H1 (cell line): Measurements from ENCODE around the gene TMEM127. TPM values are rescaled to one million over a fixed set of nuclear protein-coding genes. Genes with fewer than 3 reads are reported as not detected.

Source experiments
- EGR1 ChIP-seq: IDR thresholded peaks from 2 replicates; pipeline ENCODE4 v1.6.1; 2011; ENCODE audit warnings: low read depth, low read length, borderline replicate concordance
- EP300 ChIP-seq, 2 experiments: IDR thresholded peaks; 1 replicate in 1 of 2; 2 replicates in 1 of 2; pipeline ENCODE4 v1.6.1; 2011 to 2012; ENCODE audit warnings: low read depth in 2 of 2, low read length in 2 of 2, mild to moderate bottlenecking in 2 of 2, borderline replicate concordance in 1 of 2, inconsistent platforms in 1 of 2, moderate library complexity in 1 of 2
- FOSL1 ChIP-seq: IDR thresholded peaks from 2 replicates; pipeline ENCODE4 v1.6.1; 2011; ENCODE audit warnings: mild to moderate bottlenecking, low read depth, low read length, moderate library complexity; ENCODE audit not compliant: insufficient read depth
- GABPA ChIP-seq: IDR thresholded peaks from 2 replicates; pipeline ENCODE4 v1.6.1; 2011; ENCODE audit warnings: mild to moderate bottlenecking, low read length, moderate library complexity, borderline replicate concordance; ENCODE audit not compliant: insufficient read depth
- GTF2F1 ChIP-seq: IDR thresholded peaks from 2 replicates; pipeline ENCODE4 v1.6.1; 2012; ENCODE audit warnings: low read depth, low read length, improper control_type of control experiment, borderline replicate concordance
- HDAC2 ChIP-seq, 2 experiments: fragments of 300-600 bp in 1 of 2; sonication (generic) in 1 of 2; IDR thresholded peaks; 2 replicates each; pipeline ENCODE4 v1.6.1; 2011 to 2012; ENCODE audit warnings: low read depth in 2 of 2, low read length in 2 of 2, mild to moderate bottlenecking in 2 of 2, moderate library complexity in 2 of 2, borderline replicate concordance in 1 of 2, inconsistent platforms in 1 of 2
- SIN3A ChIP-seq, 2 experiments: IDR thresholded peaks in 1 of 2; conservative IDR thresholded peaks in 1 of 2; 2 replicates each; pipeline ENCODE4 v1.6.1; 2011 to 2012; ENCODE audit warnings: low read length in 2 of 2, improper control_type of control experiment in 1 of 2, low read depth in 1 of 2, mild to moderate bottlenecking in 1 of 2
- SP4 ChIP-seq: IDR thresholded peaks from 2 replicates; pipeline ENCODE4 v1.6.1; 2012; ENCODE audit warnings: low read length, inconsistent platforms
- ZNF274 ChIP-seq: IDR thresholded peaks from 2 replicates; pipeline ENCODE4 v1.7.0; 2012; ENCODE audit warnings: low read length, borderline replicate concordance; ENCODE audit errors: extremely low read depth
- polyA plus RNA-seq, 7 experiments: library from polyadenylated mRNA; depleted of rRNA in 3 of 7; stranded (reverse) in 5 of 7; unstranded in 2 of 7; fragments of >200 nt in 5 of 7; fragments of 200-250 nt in 2 of 7; gene quantifications; 1 replicate in 5 of 7; 2 replicates in 1 of 7; 4 replicates in 1 of 7; pipeline versions ENCODE4 v1.2.1 to v1.2.3, GENCODE V29; 2011 to 2013; ENCODE audit warnings: missing spikeins in 2 of 7, mixed read lengths in 2 of 7
- total RNA-seq: library from RNA; stranded (reverse); fragmentation: NEBNext Ultra II Directional; extraction: Animal tissue kit (Norgen Biotek cat#: 25700); gene quantifications from 2 replicates; pipeline ENCODE4 v1.2.1, GENCODE V29; 2021
- TF ChIP-seq, protein P1 (sequence below): fragments of 300-600 bp; sonication (generic); IDR thresholded peaks from 2 replicates; pipeline ENCODE4 v1.7.1; 2012; ENCODE audit warnings: low read length, moderate library complexity, mild to moderate bottlenecking, inconsistent platforms; ENCODE audit not compliant: insufficient replicate concordance

TMEM127 gene
- total and polyA plus RNA-seq, 2 of the 8 experiments (the other 6 are each of a cell fraction or from before 2014, with no cell fraction given), result 25.0 to 41.0 TPM

DNA sequence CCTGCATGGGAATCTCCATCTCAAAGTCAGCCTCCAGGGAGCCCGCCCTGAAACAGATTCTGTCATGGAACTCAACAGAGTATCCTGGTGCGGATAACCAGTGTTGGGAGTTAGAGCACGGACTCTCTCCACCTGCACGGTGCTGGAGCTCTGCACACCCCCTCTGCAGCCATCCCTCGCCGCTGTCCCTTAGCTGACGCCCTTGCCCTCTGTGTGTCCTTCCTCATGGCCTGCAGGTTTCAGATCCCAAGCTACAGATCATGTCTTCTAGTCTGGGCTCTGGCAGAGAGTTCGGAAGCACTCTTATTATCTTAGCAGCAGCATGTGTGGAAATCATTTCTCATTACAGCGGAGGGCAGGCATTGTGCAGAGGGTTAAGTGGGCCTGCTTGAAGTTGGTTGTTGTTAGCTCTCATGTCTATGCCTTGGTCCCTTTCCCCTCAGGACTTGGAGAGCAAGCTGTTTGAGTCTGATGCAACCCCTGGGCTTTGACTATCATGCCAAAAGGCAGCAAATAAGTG is 26.0 kb downstream of the TMEM127 start (continued):
- TF ChIP-seq, protein P1, sequence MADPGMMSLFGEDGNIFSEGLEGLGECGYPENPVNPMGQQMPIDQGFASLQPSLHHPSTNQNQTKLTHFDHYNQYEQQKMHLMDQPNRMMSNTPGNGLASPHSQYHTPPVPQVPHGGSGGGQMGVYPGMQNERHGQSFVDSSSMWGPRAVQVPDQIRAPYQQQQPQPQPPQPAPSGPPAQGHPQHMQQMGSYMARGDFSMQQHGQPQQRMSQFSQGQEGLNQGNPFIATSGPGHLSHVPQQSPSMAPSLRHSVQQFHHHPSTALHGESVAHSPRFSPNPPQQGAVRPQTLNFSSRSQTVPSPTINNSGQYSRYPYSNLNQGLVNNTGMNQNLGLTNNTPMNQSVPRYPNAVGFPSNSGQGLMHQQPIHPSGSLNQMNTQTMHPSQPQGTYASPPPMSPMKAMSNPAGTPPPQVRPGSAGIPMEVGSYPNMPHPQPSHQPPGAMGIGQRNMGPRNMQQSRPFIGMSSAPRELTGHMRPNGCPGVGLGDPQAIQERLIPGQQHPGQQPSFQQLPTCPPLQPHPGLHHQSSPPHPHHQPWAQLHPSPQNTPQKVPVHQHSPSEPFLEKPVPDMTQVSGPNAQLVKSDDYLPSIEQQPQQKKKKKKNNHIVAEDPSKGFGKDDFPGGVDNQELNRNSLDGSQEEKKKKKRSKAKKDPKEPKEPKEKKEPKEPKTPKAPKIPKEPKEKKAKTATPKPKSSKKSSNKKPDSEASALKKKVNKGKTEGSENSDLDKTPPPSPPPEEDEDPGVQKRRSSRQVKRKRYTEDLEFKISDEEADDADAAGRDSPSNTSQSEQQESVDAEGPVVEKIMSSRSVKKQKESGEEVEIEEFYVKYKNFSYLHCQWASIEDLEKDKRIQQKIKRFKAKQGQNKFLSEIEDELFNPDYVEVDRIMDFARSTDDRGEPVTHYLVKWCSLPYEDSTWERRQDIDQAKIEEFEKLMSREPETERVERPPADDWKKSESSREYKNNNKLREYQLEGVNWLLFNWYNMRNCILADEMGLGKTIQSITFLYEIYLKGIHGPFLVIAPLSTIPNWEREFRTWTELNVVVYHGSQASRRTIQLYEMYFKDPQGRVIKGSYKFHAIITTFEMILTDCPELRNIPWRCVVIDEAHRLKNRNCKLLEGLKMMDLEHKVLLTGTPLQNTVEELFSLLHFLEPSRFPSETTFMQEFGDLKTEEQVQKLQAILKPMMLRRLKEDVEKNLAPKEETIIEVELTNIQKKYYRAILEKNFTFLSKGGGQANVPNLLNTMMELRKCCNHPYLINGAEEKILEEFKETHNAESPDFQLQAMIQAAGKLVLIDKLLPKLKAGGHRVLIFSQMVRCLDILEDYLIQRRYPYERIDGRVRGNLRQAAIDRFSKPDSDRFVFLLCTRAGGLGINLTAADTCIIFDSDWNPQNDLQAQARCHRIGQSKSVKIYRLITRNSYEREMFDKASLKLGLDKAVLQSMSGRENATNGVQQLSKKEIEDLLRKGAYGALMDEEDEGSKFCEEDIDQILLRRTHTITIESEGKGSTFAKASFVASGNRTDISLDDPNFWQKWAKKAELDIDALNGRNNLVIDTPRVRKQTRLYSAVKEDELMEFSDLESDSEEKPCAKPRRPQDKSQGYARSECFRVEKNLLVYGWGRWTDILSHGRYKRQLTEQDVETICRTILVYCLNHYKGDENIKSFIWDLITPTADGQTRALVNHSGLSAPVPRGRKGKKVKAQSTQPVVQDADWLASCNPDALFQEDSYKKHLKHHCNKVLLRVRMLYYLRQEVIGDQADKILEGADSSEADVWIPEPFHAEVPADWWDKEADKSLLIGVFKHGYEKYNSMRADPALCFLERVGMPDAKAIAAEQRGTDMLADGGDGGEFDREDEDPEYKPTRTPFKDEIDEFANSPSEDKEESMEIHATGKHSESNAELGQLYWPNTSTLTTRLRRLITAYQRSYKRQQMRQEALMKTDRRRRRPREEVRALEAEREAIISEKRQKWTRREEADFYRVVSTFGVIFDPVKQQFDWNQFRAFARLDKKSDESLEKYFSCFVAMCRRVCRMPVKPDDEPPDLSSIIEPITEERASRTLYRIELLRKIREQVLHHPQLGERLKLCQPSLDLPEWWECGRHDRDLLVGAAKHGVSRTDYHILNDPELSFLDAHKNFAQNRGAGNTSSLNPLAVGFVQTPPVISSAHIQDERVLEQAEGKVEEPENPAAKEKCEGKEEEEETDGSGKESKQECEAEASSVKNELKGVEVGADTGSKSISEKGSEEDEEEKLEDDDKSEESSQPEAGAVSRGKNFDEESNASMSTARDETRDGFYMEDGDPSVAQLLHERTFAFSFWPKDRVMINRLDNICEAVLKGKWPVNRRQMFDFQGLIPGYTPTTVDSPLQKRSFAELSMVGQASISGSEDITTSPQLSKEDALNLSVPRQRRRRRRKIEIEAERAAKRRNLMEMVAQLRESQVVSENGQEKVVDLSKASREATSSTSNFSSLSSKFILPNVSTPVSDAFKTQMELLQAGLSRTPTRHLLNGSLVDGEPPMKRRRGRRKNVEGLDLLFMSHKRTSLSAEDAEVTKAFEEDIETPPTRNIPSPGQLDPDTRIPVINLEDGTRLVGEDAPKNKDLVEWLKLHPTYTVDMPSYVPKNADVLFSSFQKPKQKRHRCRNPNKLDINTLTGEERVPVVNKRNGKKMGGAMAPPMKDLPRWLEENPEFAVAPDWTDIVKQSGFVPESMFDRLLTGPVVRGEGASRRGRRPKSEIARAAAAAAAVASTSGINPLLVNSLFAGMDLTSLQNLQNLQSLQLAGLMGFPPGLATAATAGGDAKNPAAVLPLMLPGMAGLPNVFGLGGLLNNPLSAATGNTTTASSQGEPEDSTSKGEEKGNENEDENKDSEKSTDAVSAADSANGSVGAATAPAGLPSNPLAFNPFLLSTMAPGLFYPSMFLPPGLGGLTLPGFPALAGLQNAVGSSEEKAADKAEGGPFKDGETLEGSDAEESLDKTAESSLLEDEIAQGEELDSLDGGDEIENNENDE, result no peak
- TF ChIP-seq EP300 (IDR thresholded peaks at IDR 0.05; ENCODE audit: borderline replicate concordance in 1 of 2, low read depth in 2 of 2, low read length in 2 of 2), result no peak
- TF ChIP-seq HDAC2 (IDR thresholded peaks at IDR 0.05; ENCODE audit: borderline replicate concordance in 1 of 2, low read depth in 2 of 2, low read length in 2 of 2), result no peak
- no peak for TF ChIP-seq GABPA
- TF ChIP-seq SIN3A (conservative IDR thresholded peaks at IDR 0.05 in 1 of 2, IDR thresholded peaks at IDR 0.05 in 1 of 2; ENCODE audit: low read depth in 1 of 2, low read length in 2 of 2), result no peak
- no peak for TF ChIP-seq SP4
- no peak for TF ChIP-seq FOSL1
- TF ChIP-seq GTF2F1, result no peak
- no peak for TF ChIP-seq ZNF274
- no peak for TF ChIP-seq EGR1
